Effector CD8-positive, alpha-beta T cell (primary cell): ENCODE measurements around the gene OSGEP.

Experiments
- DNase-seq: peaks from one replicate; lab custom pipeline; 2025; lab: John Stamatoyannopoulos, UW

Gene OSGEP

DNA sequence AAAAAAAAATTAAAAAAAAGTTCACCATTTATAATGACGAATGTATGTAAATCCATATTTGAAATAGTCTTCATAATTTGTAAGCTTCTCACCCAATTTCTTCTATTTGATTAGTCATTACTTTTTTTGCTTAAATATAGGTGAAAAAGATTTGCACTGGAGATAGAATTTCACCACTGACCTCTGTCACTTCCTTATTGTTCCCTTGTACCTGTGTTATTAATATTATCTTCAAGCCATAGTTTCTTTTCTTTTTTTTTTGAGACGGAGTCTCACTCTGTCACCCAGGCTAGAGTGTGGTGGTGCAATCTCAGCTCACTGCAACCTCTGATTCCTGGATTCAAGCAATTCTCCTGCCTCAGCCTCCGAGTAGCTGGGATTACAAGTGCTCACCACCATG lies 57.1 kb downstream of the OSGEP start:
- DNase-seq = no peak
